ENCODE results near the gene PML. TPM values are rescaled to one million over a fixed set of nuclear protein-coding genes. Genes with fewer than 3 reads are reported as not detected.

The PML gene
- total and polyA plus RNA-seq, 2 of the 4 experiments (the other 2 are of a cell fraction), result 8.8 to 22.6 TPM

DNA sequence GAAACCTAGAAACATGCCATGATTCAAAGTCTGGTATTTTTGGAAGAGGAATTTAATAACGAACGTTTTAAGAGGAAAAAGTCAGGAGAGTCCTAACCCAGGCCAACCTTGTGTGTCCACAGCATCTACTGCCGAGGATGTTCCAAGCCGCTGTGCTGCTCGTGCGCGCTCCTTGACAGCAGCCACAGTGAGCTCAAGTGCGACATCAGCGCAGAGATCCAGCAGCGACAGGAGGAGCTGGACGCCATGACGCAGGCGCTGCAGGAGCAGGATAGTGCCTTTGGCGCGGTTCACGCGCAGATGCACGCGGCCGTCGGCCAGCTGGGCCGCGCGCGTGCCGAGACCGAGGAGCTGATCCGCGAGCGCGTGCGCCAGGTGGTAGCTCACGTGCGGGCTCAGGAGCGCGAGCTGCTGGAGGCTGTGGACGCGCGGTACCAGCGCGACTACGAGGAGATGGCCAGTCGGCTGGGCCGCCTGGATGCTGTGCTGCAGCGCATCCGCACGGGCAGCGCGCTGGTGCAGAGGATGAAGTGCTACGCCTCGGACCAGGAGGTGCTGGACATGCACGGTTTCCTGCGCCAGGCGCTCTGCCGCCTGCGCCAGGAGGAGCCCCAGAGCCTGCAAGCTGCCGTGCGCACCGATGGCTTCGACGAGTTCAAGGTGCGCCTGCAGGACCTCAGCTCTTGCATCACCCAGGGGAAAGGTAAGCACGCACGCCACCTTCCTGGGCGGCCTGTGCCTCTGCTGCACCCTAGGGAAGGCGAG is 28.4 kb downstream of the PML start:
- no peaks in the 10 kb centered on the region for H3K9me3 ChIP-seq (ENCODE audit: control insufficient read depth, insufficient read depth, low read length)
- no peak overlapping the region for H3K4me2 ChIP-seq (ENCODE audit: low read depth, low read length)
- H4K8ac ChIP-seq (ENCODE audit: low read depth in 2 of 2, low read length in 2 of 2), result no peak overlapping the region
- no peak overlapping the region for H2AFZ ChIP-seq (replicated peaks; ENCODE audit: low read length, poor library complexity)
- no peak overlapping the region for H2BK20ac ChIP-seq (ENCODE audit: low read depth, low read length)
- peaks cover 43% of the 10 kb centered on the region for H3K36me3 ChIP-seq (ENCODE audit: control insufficient read depth, insufficient read depth, low read length)
- BruUV-seq (replicated peaks), result no TSS peak
- intact Hi-C loops (cut with micrococcal nuclease), result no loop called here
- no peak overlapping the region for H3K56ac ChIP-seq (ENCODE audit: extremely low read depth, insufficient read depth, low read length)
- H3K18ac ChIP-seq (ENCODE audit: low read depth, low read length), result no peak overlapping the region
- no peak overlapping the region for H2BK5ac ChIP-seq (ENCODE audit: low read depth, low read length, poor library complexity, severe bottlenecking)
- H2AK5ac ChIP-seq (ENCODE audit: low read depth, low read length), result no peak overlapping the region
- no peak overlapping the region for H3K14ac ChIP-seq (replicated peaks; ENCODE audit: low read depth, low read length)
- no peak overlapping the region for H2AK9ac ChIP-seq (replicated peaks; ENCODE audit: low read depth, low read length, poor library complexity)
- H3K4me1 ChIP-seq (ENCODE audit: control insufficient read depth, insufficient read depth, low read length), result peaks cover 14% of the 10 kb centered on the region
- no peak overlapping the region for H4K5ac ChIP-seq (ENCODE audit: low read depth, low read length)
- H3K4me3 ChIP-seq (ENCODE audit: insufficient read depth, low read depth, low read length), result no peak overlapping the region
- no peak for DNase-seq
- peaks cover 28% of the 10 kb centered on the region for H3K9me1 ChIP-seq (ENCODE audit: insufficient read depth, low read length)
- H4K91ac ChIP-seq (ENCODE audit: insufficient read depth, low read depth, low read length), result no peak overlapping the region
- H2BK120ac ChIP-seq (ENCODE audit: low read depth, low read length), result no peak overlapping the region
- no peak overlapping the region for H3K27ac ChIP-seq (ENCODE audit: insufficient read depth, low read length)
- H3K27me3 ChIP-seq (ENCODE audit: control insufficient read depth, insufficient read depth, low read length), result no peaks in the 10 kb centered on the region
- WGBS, 2 experiments (ENCODE audit: extremely low coverage in 2 of 2, insufficient read length in 1 of 2), result 96% methylated on average over 56 of the region's 66 CpGs; no CpG with 5 or more reads in 1 of the 2 experiments
- peaks cover 17 to 67% of the 10 kb centered on the region in 2 experiments for H3K79me1 ChIP-seq (ENCODE audit: low read depth in 1 of 2, low read length in 2 of 2)
- no peak overlapping the region for H3K9ac ChIP-seq (ENCODE audit: low read depth, low read length)
- no peak for ATAC-seq (ENCODE audit: low read depth)
- in situ Hi-C loops (cut with MboI; ENCODE audit: low sequenced_read_pairs), result no loop called here
- no peak overlapping the region for H2BK15ac ChIP-seq (ENCODE audit: low read depth, low read length)
- H3K23ac ChIP-seq (ENCODE audit: low read depth, low read length), result no peak overlapping the region
- peaks cover 26% of the 10 kb centered on the region; the same call in 1 of the 2 replicates for H4K20me1 ChIP-seq (ENCODE audit: insufficient read depth, low read length)
- TF ChIP-seq BHLHE40 (IDR thresholded peaks at IDR 0.05; ENCODE audit: low read depth, low read length) (no peak), RFX5 (IDR thresholded peaks at IDR 0.05; ENCODE audit: low read depth, low read length) (no peak), POLR2A (IDR thresholded peaks at IDR 0.05; ENCODE audit: low read depth, low read length) (no peak), FOS (IDR thresholded peaks at IDR 0.05; ENCODE audit: low read depth, low read length) (no peak), MAZ (IDR thresholded peaks at IDR 0.05; ENCODE audit: borderline replicate concordance, low read depth, low read length) (no peak), RAD21 (IDR thresholded peaks at IDR 0.05; ENCODE audit: low read length) (no peak), MAFK (IDR thresholded peaks at IDR 0.05; ENCODE audit: low read depth, low read length) (no peak), NFE2L2 (IDR thresholded peaks at IDR 0.05; ENCODE audit: low read depth, low read length) (no peak), RCOR1 (IDR thresholded peaks at IDR 0.05; ENCODE audit: insufficient replicate concordance, low read length) (no peak), SMC3 (IDR thresholded peaks at IDR 0.05; ENCODE audit: low read depth, low read length) (no peak), MXI1 (IDR thresholded peaks at IDR 0.05; ENCODE audit: borderline replicate concordance, low read depth, low read length) (no peak), CEBPB (IDR thresholded peaks at IDR 0.05; ENCODE audit: low read depth, low read length) (no peak), CHD1 (IDR thresholded peaks at IDR 0.05; ENCODE audit: low read depth, low read length) (no peak)
- TF ChIP-seq, protein P1, sequence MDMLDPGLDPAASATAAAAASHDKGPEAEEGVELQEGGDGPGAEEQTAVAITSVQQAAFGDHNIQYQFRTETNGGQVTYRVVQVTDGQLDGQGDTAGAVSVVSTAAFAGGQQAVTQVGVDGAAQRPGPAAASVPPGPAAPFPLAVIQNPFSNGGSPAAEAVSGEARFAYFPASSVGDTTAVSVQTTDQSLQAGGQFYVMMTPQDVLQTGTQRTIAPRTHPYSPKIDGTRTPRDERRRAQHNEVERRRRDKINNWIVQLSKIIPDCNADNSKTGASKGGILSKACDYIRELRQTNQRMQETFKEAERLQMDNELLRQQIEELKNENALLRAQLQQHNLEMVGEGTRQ (IDR thresholded peaks at IDR 0.05; ENCODE audit: low read depth, low read length), result no peak
- TF ChIP-seq, protein P2, sequence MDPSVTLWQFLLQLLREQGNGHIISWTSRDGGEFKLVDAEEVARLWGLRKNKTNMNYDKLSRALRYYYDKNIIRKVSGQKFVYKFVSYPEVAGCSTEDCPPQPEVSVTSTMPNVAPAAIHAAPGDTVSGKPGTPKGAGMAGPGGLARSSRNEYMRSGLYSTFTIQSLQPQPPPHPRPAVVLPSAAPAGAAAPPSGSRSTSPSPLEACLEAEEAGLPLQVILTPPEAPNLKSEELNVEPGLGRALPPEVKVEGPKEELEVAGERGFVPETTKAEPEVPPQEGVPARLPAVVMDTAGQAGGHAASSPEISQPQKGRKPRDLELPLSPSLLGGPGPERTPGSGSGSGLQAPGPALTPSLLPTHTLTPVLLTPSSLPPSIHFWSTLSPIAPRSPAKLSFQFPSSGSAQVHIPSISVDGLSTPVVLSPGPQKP (IDR thresholded peaks at IDR 0.05; ENCODE audit: borderline replicate concordance, low read depth, low read length), result no peak
- TF ChIP-seq, protein P3, sequence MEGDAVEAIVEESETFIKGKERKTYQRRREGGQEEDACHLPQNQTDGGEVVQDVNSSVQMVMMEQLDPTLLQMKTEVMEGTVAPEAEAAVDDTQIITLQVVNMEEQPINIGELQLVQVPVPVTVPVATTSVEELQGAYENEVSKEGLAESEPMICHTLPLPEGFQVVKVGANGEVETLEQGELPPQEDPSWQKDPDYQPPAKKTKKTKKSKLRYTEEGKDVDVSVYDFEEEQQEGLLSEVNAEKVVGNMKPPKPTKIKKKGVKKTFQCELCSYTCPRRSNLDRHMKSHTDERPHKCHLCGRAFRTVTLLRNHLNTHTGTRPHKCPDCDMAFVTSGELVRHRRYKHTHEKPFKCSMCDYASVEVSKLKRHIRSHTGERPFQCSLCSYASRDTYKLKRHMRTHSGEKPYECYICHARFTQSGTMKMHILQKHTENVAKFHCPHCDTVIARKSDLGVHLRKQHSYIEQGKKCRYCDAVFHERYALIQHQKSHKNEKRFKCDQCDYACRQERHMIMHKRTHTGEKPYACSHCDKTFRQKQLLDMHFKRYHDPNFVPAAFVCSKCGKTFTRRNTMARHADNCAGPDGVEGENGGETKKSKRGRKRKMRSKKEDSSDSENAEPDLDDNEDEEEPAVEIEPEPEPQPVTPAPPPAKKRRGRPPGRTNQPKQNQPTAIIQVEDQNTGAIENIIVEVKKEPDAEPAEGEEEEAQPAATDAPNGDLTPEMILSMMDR (conservative IDR thresholded peaks at IDR 0.05; ENCODE audit: low read depth, low read length), result no peak
- no peak overlapping the region for H3K4ac ChIP-seq (ENCODE audit: low read depth, low read length)
- POLR2A ChIA-PET (ENCODE audit: unreplicated experiment), result no interaction called here
- CTCF ChIA-PET, result no interaction called here
- dilution Hi-C loops (cut with HindIII; ENCODE audit: low sequenced_read_pairs, unreplicated experiment), result no loop called here

All from IMR-90 (cell line).